ENCODE measurements around the gene MOV10L1.

Gene MOV10L1

DNA sequence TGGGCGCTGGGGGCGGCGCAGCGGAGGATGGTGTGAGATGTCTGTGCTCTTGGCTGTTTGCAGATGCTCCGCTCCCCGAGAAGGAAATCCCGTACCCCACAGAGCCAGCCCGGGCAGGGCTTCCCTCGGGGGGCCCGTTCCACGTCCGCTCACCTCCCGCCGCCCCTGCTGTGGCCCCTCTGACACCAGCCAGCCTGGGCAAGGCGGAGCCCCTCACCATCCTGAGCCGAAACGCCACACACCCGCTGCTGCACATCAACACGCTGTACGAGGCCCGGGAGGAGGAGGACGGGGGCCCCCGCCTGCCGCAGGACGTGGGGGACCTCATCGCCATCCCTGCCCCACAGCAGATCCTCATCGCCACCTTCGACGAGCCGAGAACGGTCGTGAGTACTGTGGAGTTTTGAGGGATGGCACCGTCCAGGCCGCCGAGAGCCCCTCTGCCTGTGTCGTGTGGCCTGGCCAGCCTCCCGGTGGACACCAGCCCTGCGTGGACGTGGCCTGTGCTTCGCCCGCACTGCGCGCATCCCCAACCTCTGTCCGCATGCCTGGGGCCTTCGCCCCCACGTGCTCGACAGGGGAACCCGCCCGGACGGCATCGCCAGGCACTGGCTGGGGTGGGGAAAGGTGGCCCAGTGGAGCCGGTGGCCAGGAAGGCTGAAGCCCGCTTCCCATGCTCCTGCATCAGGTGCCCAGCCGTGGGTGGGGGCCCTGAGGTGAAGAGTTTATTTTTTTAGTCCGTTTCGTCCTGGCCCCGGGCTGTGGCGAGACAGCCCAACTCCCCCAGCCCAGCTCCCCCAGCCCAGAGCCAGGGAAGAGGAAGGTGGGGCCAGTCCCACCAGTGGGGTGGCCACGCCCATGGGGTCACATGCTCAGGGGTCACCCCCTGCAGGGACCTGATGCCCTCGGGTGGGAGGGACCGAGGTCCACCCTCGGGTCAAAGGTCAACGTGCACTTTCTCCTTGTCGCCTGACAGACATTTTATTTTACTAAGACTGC lies 89.4 kb downstream of the MOV10L1 start:
- no peak for DNase-seq

- DNase-seq = no peak
Measured at GRCh38 chr22:50179937-50180726, 90.3 kb downstream of the MOV10L1 start.

DNA sequence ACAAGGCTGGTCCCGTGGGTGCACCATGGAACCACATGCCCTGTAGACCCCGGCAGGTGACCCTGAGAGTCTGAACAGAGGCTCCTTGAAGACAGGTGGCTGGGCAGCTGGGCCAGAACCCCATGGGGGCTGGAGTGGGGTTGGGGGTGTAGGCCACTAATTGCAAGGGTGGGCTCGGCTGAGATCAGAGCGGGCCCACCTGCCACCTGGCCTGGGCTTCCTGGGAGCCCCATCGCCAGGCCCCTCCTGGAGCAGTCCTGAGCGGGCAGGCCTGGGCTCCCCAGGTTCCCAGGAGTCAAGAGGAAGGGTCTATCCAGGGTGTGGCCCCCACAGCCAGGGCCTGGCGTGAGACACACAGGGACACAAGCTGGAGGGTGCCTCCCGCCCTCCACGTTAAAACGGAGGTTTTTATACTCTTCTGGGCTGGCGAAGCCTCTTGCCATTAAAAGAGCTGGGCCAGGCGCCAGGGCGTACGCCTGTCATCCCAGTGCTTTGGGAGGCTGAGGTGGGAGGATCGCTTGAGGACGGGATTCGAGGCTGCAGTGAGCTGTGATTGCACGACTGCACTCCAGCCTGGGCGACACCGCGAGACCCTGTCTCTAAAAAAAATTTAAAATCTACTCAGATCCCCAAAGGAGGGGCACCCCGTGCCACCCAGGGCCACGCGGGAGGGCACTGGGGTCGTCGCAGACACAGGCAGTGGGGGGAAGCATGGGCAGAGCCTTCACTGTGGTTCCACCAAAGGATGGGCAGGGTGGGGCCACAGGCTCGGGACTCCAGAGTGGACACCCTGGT lies 91.1 kb downstream of the MOV10L1 start:
- DNase-seq = no peak

DNA sequence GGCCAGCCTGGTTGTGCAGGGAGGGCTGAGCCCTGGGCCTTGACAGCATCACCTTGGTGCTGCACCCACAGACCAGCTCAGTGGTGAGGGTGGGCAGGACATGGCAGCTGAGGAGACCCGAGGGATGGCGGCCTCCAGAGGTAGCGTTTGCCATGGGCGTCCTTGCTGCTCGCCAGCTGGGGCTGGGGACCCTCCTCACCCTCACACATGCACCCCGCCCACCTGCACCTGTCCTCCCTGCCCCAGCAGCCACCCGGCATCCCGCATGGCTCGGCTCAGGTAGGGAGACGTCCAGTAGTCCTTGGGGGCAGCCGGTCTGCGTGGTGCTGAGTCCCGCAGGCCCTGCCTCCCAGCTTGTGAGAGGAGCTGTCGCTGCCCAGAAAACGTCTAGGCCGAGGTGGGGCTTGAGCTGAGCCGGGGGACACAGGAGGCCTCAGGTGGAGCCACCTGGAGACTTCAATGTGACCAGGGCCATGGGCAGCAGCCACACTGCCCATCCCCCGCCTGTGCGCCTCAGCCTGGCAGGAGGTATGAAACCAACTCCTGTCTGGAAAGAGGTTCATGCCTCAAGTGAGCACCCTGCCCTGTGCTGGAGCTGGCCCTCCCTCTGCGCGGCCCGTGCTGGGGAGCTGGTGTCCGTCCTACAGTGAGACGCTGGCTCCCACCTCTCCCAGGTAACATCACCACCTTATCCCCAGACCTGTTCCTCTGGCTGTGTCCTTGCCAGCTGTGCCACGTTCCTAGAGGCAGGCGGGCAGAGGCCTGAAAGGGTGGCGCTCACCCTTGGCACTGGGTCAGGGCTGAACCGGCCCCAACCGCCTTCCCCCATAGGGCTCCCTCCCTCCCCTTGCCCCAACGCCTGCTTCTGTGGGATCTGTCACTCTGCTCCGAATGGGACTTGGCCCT lies 92.6 kb downstream of the MOV10L1 start:
- DNase-seq = peak; percentile 7

DNA sequence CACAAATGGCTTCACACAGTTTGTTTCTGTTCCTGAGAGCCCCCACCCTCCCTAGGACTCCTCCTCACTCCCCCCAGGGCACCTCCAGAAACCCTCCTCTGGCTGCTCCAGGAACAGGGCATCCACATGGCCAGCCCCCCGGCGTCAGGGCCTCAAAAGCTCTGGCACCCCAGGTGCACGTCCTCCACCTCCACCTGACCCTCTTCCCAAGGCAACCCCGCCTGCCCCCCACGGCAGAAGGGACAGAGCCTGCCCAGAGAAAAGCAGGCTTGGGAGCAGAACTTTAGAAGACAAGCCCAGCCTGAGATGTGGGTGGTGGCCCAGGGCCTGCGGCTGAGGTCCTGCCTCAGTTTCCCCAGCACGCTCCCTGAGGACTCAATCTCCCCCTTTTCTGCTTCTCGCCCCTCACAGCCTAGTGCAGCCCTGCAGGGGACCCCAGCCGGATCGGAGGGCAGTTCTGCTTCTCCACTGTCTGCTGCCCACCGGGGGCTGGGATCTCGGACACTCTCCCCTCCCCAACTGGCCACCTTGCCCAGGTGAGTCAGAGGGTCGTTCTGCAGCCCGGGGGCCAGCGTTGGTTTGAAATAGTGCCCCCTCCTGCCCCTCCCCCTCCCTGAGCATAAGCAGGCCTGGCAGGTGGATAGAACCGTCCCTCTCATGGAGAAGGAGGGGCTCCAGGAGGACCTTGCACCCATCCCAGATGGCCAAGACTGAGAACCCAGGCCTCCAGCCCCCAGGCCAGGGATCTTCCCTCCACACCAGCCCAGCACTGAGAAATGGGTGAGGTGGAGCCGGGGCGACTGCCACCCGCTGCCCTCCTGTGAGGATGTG lies 93.5 kb downstream of the MOV10L1 start:
- DNase-seq = no peak

DNA sequence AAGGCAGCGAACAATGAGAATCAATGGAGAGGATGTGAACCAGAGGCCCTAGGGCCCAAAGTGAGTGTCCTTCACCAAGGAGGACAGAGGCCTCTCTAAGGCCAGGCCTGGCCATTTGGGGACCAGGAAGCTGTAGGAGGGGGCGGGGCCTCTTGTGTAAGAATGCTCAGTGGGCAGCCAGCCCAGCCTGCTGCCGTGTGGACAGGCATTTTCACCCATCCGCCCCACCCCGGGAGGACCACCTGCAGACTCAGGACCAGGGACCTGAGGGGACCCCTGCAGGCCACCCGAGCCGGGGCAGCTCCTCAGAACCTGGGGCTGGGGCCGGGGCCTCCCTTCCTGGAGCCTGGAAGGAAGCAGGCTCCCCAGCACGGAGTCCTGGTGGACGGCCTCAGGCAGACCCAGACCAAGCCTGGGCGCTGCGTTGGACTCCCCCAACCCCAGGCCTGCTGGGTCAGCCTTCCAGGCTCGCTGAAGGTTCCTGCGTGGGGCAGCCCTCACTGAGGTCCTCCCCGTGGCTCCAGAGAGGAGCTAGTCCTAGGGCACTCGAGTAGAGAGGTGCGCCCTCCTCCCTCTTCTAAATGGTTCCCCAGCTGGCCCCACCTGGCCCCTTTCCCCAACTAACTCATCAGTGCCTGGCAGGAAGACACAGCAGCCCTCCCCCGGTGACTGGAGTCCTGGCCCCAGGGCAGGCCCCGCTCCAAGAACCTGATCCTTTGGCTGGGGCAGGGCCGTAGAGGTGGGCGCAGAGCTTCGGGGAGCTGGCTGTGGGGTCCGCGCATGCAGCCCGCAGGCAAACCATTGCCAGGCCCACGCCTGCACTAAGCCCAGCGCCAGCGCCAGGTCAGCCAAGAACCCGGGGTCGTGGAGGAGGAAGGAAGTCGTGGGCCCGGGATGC lies 94.4 kb downstream of the MOV10L1 start:
- DNase-seq = peak; percentile 22

- DNase-seq = peak; percentile 52
Measured at GRCh38 chr22:50184902-50185374, 95.1 kb downstream of the MOV10L1 start.

DNA sequence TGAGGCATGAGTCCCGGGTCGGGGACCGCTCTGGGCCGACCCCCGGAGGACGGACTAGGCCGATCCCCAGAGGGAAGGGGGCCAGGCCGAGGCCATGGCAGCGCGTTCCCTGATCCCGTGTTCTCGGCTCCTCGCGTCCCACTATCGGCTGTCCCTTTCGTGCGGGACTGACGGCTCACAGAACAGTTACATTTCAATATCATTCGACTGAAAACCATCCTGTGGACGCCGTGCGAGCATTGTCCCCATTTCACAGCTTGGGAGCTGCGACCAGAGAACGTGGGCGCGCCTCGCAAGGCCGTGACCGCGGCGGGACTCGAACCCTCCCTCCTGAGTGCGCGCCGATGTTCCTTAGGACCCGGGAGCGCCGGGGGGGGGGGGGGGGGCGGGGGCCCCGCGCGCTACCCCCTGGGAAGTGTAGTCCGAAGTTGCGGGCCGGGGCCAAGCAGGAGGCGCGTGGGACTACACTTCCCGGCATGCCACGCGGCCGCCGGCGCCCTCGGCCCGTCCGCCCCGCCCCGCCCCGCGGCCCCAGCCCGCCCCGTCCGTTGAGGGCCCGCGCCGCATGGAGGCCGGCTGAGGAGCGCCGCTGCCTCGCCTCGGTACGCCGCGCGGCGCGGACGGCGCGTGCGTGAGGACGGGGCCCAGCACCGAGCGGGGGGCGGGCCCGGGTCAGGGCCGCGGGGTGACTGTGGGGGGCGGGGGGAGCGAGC lies 95.7 kb downstream of the MOV10L1 start, which contains the start of gene TRABD:
Gene TRABD, plus strand, starts transcription at position 539 of the 713 bp plus-strand sequence. CDS start 7,148 bp downstream, outside the sequence.
- peak; percentile 96 for DNase-seq

DNA sequence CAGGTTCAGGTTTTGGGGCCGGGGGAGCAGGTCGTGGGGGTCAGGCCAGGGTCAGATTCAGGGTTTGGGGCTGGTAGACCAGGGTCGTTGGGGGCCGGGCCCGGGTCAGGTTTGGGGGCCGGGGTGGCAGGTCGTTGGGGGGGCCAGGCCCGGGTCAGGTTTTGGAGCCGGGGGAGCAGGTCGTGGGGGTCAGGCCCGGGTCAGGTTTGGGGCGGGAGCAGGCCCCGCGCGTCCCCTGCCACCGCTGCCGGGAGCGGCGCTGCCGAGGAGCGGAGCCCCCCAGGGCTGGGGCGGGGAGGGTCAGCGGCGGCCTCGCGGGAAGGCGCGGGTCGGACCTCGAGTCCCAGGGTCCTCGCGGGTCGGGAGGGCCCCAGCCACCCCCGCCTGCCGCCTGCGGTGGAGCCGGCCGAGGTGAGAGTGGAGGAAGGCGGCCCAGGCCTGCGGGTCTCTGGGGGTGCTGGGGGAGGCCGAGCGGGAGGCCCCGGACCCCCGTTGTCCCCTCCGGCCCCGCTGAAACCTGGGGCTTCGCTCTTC lies 96.4 kb downstream of the MOV10L1 start:
- peak; percentile 23 for DNase-seq

DNA sequence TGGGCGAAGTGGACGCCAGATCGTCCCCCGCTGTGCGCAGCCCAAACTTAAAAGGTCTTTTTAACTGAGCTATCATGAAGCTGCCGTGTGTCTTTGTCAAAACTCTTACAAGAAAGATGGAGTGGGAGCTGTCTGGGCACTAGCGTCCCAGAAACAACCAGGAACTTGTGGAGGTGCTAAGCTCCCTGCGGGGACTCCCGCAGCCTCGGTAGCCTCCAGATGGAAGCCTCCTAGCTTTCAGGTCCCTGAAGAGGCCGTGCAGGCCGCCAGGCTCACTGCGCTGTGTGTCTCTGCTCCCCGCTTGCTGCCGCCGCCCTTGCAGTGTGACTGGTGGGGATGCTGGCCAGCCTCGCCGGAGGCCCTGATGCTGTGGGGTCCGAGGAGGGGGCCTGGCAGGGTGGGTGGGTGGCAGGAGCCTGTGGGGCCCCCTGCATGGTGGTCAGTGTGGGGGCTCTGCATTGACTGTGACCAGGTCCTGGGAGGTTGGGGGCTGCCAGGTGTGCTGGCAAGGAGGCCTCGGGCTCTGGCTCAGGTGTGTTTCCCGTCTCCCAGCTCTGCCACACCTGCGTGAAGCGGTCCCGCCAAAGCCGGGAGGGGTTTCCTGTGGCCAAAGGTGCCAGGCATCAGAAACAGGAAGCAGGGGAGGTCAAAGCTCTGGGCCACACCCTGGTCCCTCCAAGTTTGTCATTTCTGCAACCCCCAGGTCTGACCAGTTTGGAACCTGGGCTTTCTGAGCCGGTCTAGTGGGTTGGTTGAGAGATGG lies 97.1 kb downstream of the MOV10L1 start:
- peak; percentile 30 for DNase-seq

- no peak for DNase-seq
Measured at GRCh38 chr22:50188356-50188755, 98.5 kb downstream of the MOV10L1 start.

DNA sequence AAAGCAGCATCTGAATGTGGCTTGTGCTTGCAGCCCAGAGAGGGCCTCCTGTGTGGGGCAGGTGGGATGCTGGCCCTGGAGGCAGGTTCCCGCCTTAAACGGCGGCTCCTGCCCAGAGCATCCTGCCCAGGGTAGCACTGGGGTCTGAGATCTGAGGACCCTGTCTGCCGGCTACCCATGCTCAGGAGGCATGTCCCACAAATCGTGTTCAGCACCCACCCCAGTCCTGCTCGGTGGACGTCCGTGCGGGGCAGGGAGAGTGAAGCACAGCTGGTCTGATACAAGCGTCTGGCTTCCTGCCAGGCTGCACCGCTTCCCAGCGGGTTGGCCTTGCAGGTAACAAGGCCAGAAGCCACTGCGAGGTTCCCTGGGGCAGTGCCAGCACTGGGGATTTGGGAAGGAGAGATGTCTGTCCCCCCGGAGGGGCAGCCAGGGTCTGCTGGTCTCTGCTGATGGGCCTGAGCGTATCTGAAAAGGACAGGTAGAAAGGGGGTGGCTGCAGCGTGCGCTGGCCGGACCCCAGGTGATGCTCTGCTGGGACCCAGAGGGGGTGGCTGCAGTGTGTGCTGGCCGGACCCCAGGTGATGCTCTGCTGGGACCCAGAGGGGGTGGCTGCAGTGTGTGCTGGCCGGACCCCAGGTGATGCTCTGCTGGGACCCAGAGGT lies 99.5 kb downstream of the MOV10L1 start:
- peak; percentile 84 for DNase-seq

- DNase-seq = peak; percentile 71
Measured at GRCh38 chr22:50189849-50190181, 100.0 kb downstream of the MOV10L1 start.

- peak; percentile 71 for DNase-seq
Measured at GRCh38 chr22:50190182-50190940, 100.6 kb downstream of the MOV10L1 start.

DNA sequence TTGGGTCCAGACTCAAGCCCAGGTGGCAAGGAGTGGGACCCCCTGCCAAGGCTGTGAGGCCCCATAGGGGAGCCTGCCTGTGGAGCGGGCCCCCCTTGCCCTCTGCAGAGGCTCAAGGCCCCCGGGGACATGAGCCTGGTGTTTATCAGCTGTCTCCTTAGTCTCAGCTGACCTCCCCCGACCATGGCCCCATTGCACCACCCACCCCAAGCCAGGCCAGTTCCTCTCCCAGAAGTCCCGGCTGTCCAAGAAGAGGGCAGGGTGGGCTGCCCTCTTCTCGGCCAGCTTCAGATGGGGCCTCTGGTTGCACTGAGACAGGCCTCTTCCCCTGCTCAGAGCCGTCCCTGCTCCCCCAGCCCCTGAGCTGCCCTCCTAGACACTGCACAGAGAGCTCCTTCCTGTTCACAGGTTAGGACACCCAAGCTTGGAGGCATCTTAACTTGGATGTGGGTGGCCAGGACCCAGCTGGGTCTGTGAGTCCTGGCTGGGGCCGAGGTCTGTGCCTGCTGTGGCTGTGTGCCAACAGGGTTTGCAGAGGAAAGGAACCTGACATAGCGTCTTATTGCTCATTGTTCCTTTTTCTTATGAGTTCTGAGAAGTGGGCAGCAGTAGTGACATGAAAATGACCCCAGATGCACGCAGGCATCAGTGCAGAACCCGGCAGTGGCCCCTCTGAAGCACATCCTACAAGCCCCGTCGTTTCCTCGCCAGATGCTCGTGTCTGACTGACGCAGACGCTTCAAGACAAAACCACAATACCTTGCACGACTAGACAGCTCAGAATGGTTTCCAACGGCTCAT lies 101.3 kb downstream of the MOV10L1 start:
- no peak for DNase-seq

Measured in NCI-H69 (cell line).